Fibroblast of pulmonary artery (primary cell): Measurements from ENCODE around the gene LRG1.

Experiments
- DNase-seq: peaks from one replicate; pipeline ENCODE4 v3.0.0-alpha.2; 2010; ENCODE audit warnings: low read depth
- H3K4me3 ChIP-seq: replicated peaks from 2 replicates; pipeline ENCODE4 v1.5.1; 2011; ENCODE audit warnings: low read depth, mild to moderate bottlenecking, control low read depth, low read length, moderate library complexity
- TF ChIP-seq, protein P1 (sequence below): IDR thresholded peaks from 2 replicates; pipeline ENCODE4 v1.5.1; 2011; ENCODE audit warnings: mild to moderate bottlenecking, control low read depth, low read length, inconsistent platforms; ENCODE audit errors: missing control alignments

LRG1 gene

DNA sequence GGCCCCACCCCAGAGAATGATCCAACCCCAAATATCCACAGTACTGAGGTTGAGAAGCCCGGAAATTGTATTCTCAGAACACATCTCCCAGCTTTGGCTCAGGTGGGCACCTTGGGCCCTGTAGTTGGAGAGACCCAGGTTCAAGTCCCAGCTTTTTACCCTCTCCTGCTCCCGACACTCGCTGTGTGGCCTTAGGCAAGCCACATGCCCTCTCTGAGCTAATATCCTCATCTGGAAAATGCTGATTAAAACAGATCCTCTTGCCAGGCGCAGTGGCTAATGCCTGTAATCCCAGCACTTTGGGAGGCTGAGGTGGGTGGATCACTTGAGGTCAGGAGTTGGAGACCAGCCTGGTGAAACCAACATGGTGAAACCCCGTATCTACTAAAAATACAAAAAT lies 24.1 kb downstream of the LRG1 start:
- no peak overlapping the region for H3K4me3 ChIP-seq
- TF ChIP-seq, protein P1, sequence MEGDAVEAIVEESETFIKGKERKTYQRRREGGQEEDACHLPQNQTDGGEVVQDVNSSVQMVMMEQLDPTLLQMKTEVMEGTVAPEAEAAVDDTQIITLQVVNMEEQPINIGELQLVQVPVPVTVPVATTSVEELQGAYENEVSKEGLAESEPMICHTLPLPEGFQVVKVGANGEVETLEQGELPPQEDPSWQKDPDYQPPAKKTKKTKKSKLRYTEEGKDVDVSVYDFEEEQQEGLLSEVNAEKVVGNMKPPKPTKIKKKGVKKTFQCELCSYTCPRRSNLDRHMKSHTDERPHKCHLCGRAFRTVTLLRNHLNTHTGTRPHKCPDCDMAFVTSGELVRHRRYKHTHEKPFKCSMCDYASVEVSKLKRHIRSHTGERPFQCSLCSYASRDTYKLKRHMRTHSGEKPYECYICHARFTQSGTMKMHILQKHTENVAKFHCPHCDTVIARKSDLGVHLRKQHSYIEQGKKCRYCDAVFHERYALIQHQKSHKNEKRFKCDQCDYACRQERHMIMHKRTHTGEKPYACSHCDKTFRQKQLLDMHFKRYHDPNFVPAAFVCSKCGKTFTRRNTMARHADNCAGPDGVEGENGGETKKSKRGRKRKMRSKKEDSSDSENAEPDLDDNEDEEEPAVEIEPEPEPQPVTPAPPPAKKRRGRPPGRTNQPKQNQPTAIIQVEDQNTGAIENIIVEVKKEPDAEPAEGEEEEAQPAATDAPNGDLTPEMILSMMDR = no peak
- no peak for DNase-seq

DNA sequence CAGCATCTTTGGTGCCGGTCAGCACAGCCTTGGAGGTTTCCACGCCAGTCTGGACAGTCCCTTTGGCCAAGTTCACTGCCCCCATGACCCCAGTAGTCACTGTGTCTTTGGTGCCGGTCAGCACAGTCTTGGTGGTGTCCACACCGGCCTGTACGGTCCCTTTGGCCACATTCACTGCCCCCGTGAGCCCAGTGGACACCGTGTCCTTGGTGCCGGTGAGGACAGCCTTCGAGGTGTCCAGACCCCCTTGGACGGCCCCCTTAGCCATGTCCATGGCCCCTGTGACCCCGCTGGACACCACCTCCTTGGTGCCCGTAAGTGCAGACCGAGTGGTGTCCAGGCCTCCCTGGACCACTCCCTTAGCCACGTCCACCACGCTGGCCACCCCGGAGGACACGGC lies 26.6 kb downstream of the LRG1 start:
- no peak overlapping the region for H3K4me3 ChIP-seq

DNA sequence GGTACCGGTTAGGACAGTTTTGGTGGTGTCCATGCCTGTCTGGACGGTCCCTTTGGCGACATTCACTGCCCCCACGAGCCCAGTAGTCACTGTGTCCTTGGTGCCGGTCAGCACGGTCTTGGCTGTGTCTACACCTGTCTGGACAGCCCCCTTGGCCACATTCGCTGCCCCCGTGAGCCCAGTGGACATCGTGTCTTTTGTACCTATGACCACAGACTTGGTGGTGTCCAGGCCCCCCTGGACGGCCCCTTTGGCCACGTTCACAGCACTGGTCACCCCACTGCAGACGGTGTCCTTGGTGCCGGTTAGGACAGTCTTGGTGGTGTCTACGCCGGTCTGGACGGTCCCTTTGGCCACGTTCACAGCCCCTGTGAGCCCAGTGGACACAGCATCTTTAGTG lies 27.8 kb downstream of the LRG1 start:
- H3K4me3 ChIP-seq = no peak overlapping the region
- no peak for DNase-seq
- TF ChIP-seq, protein P1 = no peak

More for the DNA sequence above, 26.6 kb downstream of the LRG1 start:
- TF ChIP-seq, protein P1 = no peak
- no peak for DNase-seq

DNA sequence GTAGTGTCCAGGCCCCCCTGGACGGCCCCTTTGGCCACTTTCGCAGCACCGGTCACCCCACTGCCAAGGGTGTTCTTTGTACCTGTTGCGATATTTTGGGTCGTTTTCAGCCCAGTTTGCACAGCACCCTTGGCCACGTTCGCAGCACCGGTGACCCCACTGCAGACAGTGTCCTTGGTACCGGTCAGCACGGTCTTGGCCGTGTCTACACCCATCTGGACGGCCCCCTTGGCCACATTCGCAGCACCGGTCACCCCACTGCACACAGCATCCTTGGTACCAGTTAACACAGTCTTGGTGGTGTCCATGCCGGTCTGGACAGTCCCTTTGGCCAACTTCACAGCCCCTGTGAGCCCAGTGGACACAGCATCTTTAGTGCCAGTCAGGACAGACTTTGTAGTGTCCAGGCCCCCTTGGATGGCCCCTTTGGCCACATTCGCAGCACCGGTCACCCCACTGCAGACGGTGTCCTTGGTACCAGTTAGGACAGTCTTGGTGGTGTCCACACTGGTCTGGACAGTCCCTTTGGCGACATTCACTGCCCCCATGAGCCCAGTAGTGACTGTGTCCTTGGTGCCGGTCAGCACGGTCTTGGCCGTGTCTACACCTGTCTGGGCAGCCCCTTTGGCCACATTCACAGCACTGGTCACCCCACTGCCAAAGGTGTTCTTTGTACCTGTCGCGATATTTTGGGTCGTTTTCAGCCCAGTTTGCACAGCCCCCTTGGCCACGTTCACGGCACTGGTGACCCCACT lies 28.4 kb downstream of the LRG1 start:
- TF ChIP-seq, protein P1 = no peak
- no peak for DNase-seq
- H3K4me3 ChIP-seq = no peak overlapping the region

DNA sequence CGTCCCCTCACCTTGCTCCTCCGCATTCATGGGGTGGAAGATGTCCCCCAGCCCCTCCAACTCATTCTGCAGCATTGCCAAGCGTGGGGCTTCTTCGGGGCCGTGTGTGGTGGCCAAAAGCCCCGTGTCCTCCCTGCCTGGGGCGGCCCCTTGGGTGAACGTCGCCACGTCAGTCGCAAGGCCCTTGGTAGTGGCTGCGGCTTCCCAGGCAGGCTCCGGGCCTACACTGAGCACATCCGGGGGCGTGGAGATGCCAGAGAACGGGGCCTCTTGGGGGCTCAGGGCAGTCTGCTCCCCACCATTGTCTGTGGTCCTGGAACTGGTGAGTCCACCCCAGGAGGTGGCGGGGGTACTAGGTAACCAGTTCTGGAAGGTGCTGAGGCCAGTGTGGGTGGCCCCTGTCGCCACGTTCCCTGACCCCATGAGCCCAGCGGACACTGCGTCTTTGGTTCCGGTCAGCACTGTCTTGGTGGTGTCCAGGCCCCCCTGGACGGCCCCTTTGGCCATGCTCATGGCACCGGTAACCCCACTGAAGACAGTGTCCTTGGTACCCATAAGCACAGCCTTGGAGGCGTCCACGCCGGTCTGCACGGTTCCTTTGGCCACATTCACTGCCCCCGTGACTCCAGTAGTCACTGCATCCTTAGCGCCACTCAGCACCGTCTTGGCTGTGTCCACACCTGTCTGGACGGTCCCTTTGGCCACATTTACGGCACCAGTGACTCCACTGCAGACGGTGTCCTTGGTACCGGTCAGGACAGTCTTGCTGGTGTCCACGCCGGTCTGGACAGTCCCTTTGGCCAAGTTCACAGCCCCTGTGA lies 29.2 kb downstream of the LRG1 start:
- H3K4me3 ChIP-seq = no peak overlapping the region
- TF ChIP-seq, protein P1 = no peak
- no peak for DNase-seq

DNA sequence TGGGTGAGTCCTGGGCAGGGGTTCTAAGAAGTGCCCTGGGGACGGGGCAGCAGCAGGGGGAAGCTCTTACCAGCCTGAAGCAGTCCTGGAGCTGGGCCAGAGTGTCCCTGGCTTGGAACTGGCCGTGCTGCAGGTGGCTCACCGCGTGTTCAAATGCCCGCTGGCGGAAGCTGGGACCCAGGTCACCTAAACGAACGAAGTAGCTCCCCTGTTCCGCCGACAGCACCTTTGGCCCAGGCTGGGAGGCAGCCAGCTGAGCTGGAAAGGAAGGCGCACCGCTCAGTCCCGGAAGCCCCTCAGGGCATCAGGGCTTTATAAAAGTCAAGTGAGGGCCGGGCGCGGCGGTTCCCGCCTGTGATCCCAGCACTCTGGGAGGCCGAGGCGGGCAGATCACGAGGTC lies 31.1 kb downstream of the LRG1 start:
- DNase-seq = no peak
- H3K4me3 ChIP-seq = no peak overlapping the region
- TF ChIP-seq, protein P1 = no peak

DNA sequence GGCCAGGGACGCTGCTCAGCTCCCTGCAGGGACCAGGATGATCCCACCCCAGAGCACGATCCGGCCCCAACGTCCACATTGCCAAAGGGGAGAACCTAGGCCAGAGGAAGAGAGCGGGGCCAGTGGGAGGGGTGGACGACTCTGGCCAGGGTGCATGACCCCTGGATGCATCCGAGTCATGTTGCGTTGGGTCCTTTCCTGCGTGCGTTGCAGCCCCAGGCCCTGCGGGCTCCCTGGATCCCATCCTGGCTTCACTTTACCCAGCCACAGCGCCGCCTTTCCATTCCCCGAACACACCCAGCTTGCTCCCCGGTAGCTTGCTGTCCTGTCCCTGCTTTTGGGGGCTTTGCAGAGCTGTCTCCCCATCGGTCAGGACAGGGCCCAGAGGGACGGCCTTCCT lies 32.0 kb downstream of the LRG1 start:
- H3K4me3 ChIP-seq = no peak overlapping the region
- no peak for DNase-seq
- TF ChIP-seq, protein P1 = no peak
